ENCODE measurements around the gene LMOD1.

Gene LMOD1

GRCh38 chr1:201917362-201918033, 28.9 kb downstream of the LMOD1 start:
- no peak for TF ChIP-seq CTCF (conservative IDR thresholded peaks at IDR 0.05; ENCODE audit: control insufficient read depth, insufficient read depth, low read depth, low read length)
- peak; percentile 96 for DNase-seq (ENCODE audit: low read depth)

GRCh38 chr1:201916649-201917249, 29.6 kb downstream of the LMOD1 start:
- no peak for TF ChIP-seq CTCF (conservative IDR thresholded peaks at IDR 0.05; ENCODE audit: control insufficient read depth, insufficient read depth, low read depth, low read length)
- H3K4me3 ChIP-seq (ENCODE audit: control insufficient read depth, low read depth, low read length): no peak overlapping the region
- DNase-seq (ENCODE audit: low read depth): peak; percentile 99

More at GRCh38 chr1:201917362-201918033, 28.9 kb downstream of the LMOD1 start:
- no peak overlapping the region for H3K4me3 ChIP-seq (ENCODE audit: control insufficient read depth, low read depth, low read length)

- no peak for TF ChIP-seq CTCF (conservative IDR thresholded peaks at IDR 0.05; ENCODE audit: control insufficient read depth, insufficient read depth, low read depth, low read length)
- H3K4me3 ChIP-seq (ENCODE audit: control insufficient read depth, low read depth, low read length): no peak overlapping the region
- peak; percentile 93 for DNase-seq (ENCODE audit: low read depth)
These were observed 31.7 kb downstream of the LMOD1 start for GRCh38 chr1:201914456-201915235.

GRCh38 chr1:201912832-201913231, 33.5 kb downstream of the LMOD1 start:
- H3K4me3 ChIP-seq (ENCODE audit: control insufficient read depth, low read depth, low read length): no peak overlapping the region
- peak; percentile 84 for DNase-seq (ENCODE audit: low read depth)
- TF ChIP-seq CTCF (conservative IDR thresholded peaks at IDR 0.05; ENCODE audit: control insufficient read depth, insufficient read depth, low read depth, low read length): no peak

GRCh38 chr1:201911826-201912571, 34.3 kb downstream of the LMOD1 start:
- no peak for DNase-seq (ENCODE audit: low read depth)
- TF ChIP-seq CTCF (conservative IDR thresholded peaks at IDR 0.05; ENCODE audit: control insufficient read depth, insufficient read depth, low read depth, low read length): no peak
- H3K4me3 ChIP-seq (ENCODE audit: control insufficient read depth, low read depth, low read length): no peak overlapping the region

GRCh38 chr1:201907621-201908020, 38.7 kb downstream of the LMOD1 start:
- DNase-seq (ENCODE audit: low read depth): no peak
- no peak overlapping the region for H3K4me3 ChIP-seq (ENCODE audit: control insufficient read depth, low read depth, low read length)
- TF ChIP-seq CTCF (conservative IDR thresholded peaks at IDR 0.05; ENCODE audit: control insufficient read depth, insufficient read depth, low read depth, low read length): no peak
